HEK293 (cell line): ENCODE results near the gene PCDHGC4.
A peak's percentile ranks its signal among the peaks of the same experiment; 100 is the strongest.

ENCODE experiments used
- CTCF ChIA-PET: fragments of 350-600 bp; formaldehyde crosslinking; extraction: SDS; loops from one replicate; lab custom pipeline; 2021; ENCODE audit warnings: antibody characterized with exemption; lab: Yijun Ruan, JAX
- POLR2A ChIA-PET: fragments of 300-600 bp; formaldehyde crosslinking; extraction: SDS; loops from one replicate; lab custom pipeline; 2020; ENCODE audit warnings: antibody characterized with exemption, inconsistent platforms; lab: Yijun Ruan, JAX
- H3K27ac ChIP-seq: fragments of 200-500 bp; sonication (Bioruptor generic); 2 replicates; pipeline ENCODE4 v1.5.1; 2014; ENCODE audit warnings: low read depth, low read length, control low read depth, inconsistent platforms; ENCODE audit errors: extremely low read depth
- H3K36me3 ChIP-seq, 2 experiments: fragments of 200-500 bp in 1 of 2; sonication (Bioruptor generic) in 1 of 2; 1 replicate in 1 of 2; 2 replicates in 1 of 2; pipeline ENCODE4 v1.5.1; 2014 to 2017; ENCODE audit warnings: inconsistent platforms in 2 of 2, low read length in 2 of 2; ENCODE audit not compliant: control insufficient read depth in 2 of 2, insufficient read depth in 1 of 2
- H3K4me1 ChIP-seq: fragments of 200-500 bp; sonication (Bioruptor generic); 2 replicates; pipeline ENCODE4 v1.5.1; 2014; ENCODE audit warnings: mild to moderate bottlenecking, low read length, inconsistent platforms; ENCODE audit not compliant: control insufficient read depth, insufficient read depth
- H3K4me3 ChIP-seq: 2 replicates; pipeline ENCODE4 v1.5.1; 2011; ENCODE audit warnings: low read depth, mild to moderate bottlenecking, control low read depth, low read length, moderate library complexity
- H3K9me3 ChIP-seq: fragments of 200-500 bp; sonication (Bioruptor generic); 2 replicates; pipeline ENCODE4 v1.5.1; 2014; ENCODE audit warnings: low read depth, low read length, inconsistent platforms; ENCODE audit not compliant: control insufficient read depth, insufficient read depth
- EGR2 ChIP-seq: fragments of 450-650 bp; formaldehyde crosslinking; IDR thresholded peaks from 2 replicates; pipeline ENCODE4 v1.5.1; 2016; ENCODE audit warnings: low read depth, missing biosample characterization, missing genetic modification characterization
- FEZF1 ChIP-seq: fragments of 450-650 bp; formaldehyde crosslinking; IDR thresholded peaks from 2 replicates; pipeline ENCODE4 v1.5.1; 2016; ENCODE audit warnings: missing biosample characterization, missing genetic modification characterization
- GLIS2 ChIP-seq: fragments of 450-650 bp; formaldehyde crosslinking; IDR thresholded peaks from 2 replicates; pipeline ENCODE4 v1.5.1; 2016; ENCODE audit warnings: missing biosample characterization, missing genetic modification characterization
- SCRT1 ChIP-seq: fragments of 450-650 bp; formaldehyde crosslinking; IDR thresholded peaks from 2 replicates; pipeline ENCODE4 v1.5.1; 2016; ENCODE audit warnings: missing biosample characterization, missing genetic modification characterization, borderline replicate concordance
- SP2 ChIP-seq: fragments of 450-650 bp; formaldehyde crosslinking; IDR thresholded peaks from 2 replicates; pipeline ENCODE4 v1.5.1; 2016; ENCODE audit warnings: missing biosample characterization, missing genetic modification characterization
- YY1 ChIP-seq: fragments of 450-650 bp; formaldehyde crosslinking; IDR thresholded peaks from 2 replicates; pipeline ENCODE4 v1.5.1; 2018; ENCODE audit warnings: missing biosample characterization, missing genetic modification characterization
- ZBTB21 ChIP-seq: fragments of 450-650 bp; formaldehyde crosslinking; IDR thresholded peaks from 2 replicates; pipeline ENCODE4 v1.5.1; 2017; ENCODE audit warnings: missing biosample characterization, missing genetic modification characterization
- ZBTB44 ChIP-seq: fragments of 450-650 bp; IDR thresholded peaks from 2 replicates; pipeline ENCODE4 v1.5.1; 2018; ENCODE audit warnings: missing biosample characterization, mild to moderate bottlenecking, missing genetic modification characterization
- ZFHX2 ChIP-seq: fragments of 450-650 bp; formaldehyde crosslinking; conservative IDR thresholded peaks from 2 replicates; pipeline ENCODE4 v1.5.1; 2016; ENCODE audit warnings: missing biosample characterization, missing genetic modification characterization
- ZNF175 ChIP-seq: fragments of 450-650 bp; formaldehyde crosslinking; IDR thresholded peaks from 2 replicates; pipeline ENCODE4 v1.5.1; 2016; ENCODE audit warnings: missing biosample characterization, missing genetic modification characterization
- ZNF302 ChIP-seq: fragments of 450-650 bp; formaldehyde crosslinking; IDR thresholded peaks from 2 replicates; pipeline ENCODE4 v1.5.1; 2016; ENCODE audit warnings: missing biosample characterization, missing genetic modification characterization, low read depth
- ZNF37A ChIP-seq: fragments of 450-650 bp; IDR thresholded peaks from 2 replicates; pipeline ENCODE4 v1.5.1; 2018; ENCODE audit warnings: missing biosample characterization, missing genetic modification characterization
- ZNF426 ChIP-seq: fragments of 450-650 bp; formaldehyde crosslinking; IDR thresholded peaks from 2 replicates; pipeline ENCODE4 v1.5.1; 2017; ENCODE audit warnings: missing biosample characterization, missing genetic modification characterization, mild to moderate bottlenecking, inconsistent platforms, moderate library complexity
- ZNF544 ChIP-seq: fragments of 450-650 bp; formaldehyde crosslinking; IDR thresholded peaks from 2 replicates; pipeline ENCODE4 v1.5.0; 2017; ENCODE audit warnings: missing biosample characterization, missing genetic modification characterization
- TF ChIP-seq, protein P1 (sequence below): fragments of 450-650 bp; formaldehyde crosslinking; IDR thresholded peaks from 2 replicates; pipeline ENCODE4 v1.5.1; 2016; ENCODE audit warnings: missing biosample characterization, missing genetic modification characterization
- TF ChIP-seq, protein P2 (sequence below): fragments of 450-650 bp; formaldehyde crosslinking; IDR thresholded peaks from 2 replicates; pipeline ENCODE4 v1.5.1; 2016; ENCODE audit warnings: missing biosample characterization, missing genetic modification characterization

PCDHGC4 gene

DNA sequence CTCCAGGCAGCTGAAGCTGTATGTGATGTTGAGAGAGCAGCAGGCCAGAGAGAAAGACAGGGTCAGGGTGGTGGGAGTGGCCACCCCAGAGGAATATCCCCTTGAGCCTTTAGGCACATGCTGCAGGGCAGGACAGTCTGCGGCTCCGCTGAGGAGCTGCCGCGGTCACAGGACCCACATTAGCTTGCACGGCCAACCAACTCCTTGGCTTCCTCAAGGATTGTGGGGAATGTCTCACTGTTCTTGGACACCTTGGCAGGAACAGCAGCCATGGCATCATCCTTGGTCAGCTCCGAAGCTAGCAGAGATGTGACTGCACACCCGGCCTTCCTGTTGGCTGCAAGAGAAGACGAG is 31.8 kb downstream of the PCDHGC4 start:
- Histone ChIP-seq H3K9me3 (no peaks in the 10 kb centered on the region), H3K4me3 (no peak overlapping the region), H3K4me1 (peaks cover 6% of the 10 kb centered on the region), H3K27ac (no peak overlapping the region), H3K36me3 (peaks cover 10 to 72% of the 10 kb centered on the region in 2 experiments)
- CTCF ChIA-PET, result interaction anchor here (0.8 to 5.2 kb wide), 4 partner anchors 7 to 178 kb away, joined by 3 to 67 read pairs (median 4); partner anchors contain the start of gene PCDHGA2
- POLR2A ChIA-PET, result no interaction called here
- no peak for TF ChIP-seq ZNF37A (tag by site-specific recombination)
- TF ChIP-seq YY1, result no peak
- TF ChIP-seq ZBTB21 (tag by site-specific recombination), result no peak
- TF ChIP-seq SP2 (tag by site-specific recombination), result no peak

DNA sequence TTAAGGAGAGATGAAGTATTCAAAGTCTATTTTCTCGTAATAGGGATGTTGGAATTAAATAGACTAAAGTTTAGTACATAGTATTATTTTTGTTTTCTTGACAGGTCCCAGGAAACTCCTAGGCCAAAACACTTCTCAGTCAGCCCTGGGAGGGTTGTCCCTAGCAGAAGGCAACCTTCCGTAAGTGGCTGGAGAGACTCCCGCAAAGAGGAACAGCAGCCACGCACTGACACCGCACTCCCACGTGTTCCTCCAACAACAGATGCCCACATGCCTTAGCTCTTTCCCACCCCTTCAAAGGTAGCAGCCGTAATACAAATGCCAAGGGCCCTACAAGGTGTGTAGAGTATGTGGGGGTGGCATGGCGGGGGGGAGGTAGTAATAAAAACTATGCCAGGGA is 32.5 kb downstream of the PCDHGC4 start:
- Histone ChIP-seq H3K9me3 (no peaks in the 10 kb centered on the region), H3K4me3 (no peak overlapping the region), H3K27ac (no peak overlapping the region), H3K4me1 (peaks cover 8% of the 10 kb centered on the region), H3K36me3 (peaks cover 11 to 76% of the 10 kb centered on the region in 2 experiments)
- ChIA-PET CTCF (interaction anchor here (0.8 to 1.5 kb wide), 4 partner anchors 40 to 178 kb away, joined by 3 to 9 read pairs (median 6); partner anchors contain the start of genes PCDHGA11 and PCDHGA2), POLR2A (no interaction called here)
- no peak for TF ChIP-seq ZBTB44 (tag by site-specific recombination)
- no peak for TF ChIP-seq ZNF426 (tag by site-specific recombination)
- no peak for TF ChIP-seq FEZF1 (tag by site-specific recombination)
- TF ChIP-seq ZFHX2 (tag by site-specific recombination), result peak; percentile 36
- TF ChIP-seq, protein P1, sequence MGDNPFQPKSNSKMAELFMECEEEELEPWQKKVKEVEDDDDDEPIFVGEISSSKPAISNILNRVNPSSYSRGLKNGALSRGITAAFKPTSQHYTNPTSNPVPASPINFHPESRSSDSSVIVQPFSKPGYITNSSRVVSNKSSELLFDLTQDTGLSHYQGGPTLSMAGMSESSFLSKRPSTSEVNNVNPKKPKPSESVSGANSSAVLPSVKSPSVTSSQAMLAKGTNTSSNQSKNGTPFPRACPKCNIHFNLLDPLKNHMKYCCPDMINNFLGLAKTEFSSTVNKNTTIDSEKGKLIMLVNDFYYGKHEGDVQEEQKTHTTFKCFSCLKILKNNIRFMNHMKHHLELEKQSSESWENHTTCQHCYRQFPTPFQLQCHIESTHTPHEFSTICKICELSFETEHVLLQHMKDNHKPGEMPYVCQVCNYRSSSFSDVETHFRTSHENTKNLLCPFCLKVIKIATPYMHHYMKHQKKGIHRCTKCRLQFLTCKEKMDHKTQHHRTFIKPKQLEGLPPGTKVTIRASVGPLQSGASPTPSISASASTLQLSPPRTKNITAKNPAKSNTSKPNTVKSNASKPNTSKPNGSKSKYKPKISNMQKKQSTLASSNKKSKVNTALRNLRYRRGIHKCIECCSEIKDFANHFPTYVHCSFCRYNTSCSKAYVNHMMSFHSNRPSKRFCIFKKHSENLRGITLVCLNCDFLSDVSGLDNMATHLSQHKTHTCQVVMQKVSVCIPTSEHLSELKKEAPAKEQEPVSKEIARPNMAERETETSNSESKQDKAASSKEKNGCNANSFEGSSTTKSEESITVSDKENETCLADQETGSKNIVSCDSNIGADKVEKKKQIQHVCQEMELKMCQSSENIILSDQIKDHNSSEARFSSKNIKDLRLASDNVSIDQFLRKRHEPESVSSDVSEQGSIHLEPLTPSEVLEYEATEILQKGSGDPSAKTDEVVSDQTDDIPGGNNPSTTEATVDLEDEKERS (tag by site-specific recombination), result no peak
- TF ChIP-seq SCRT1 (tag by site-specific recombination), result no peak
- 0 out of 2 replicates have a peak, but pooled peaks have one; percentile 17 for TF ChIP-seq EGR2 (tag by site-specific recombination)
- TF ChIP-seq ZNF544 (tag by site-specific recombination), result no peak

- no peak overlapping the region for H3K4me3 ChIP-seq
- TF ChIP-seq ZNF302 (tag by site-specific recombination) (no peak), GLIS2 (no peak), ZNF175 (tag by site-specific recombination) (no peak)
- TF ChIP-seq, protein P2, sequence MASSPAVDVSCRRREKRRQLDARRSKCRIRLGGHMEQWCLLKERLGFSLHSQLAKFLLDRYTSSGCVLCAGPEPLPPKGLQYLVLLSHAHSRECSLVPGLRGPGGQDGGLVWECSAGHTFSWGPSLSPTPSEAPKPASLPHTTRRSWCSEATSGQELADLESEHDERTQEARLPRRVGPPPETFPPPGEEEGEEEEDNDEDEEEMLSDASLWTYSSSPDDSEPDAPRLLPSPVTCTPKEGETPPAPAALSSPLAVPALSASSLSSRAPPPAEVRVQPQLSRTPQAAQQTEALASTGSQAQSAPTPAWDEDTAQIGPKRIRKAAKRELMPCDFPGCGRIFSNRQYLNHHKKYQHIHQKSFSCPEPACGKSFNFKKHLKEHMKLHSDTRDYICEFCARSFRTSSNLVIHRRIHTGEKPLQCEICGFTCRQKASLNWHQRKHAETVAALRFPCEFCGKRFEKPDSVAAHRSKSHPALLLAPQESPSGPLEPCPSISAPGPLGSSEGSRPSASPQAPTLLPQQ (tag by site-specific recombination), result no peak
- H3K9me3 ChIP-seq, result no peaks in the 10 kb centered on the region
- peaks cover 8% of the 10 kb centered on the region for H3K4me1 ChIP-seq
- ChIA-PET POLR2A (no interaction called here), CTCF (interaction anchor here (0.6 to 1.5 kb wide), 4 partner anchors 40 to 121 kb away, joined by 3 to 9 read pairs (median 6); partner anchors contain the start of gene PCDHGA11)
- peaks cover 16 to 80% of the 10 kb centered on the region in 2 experiments for H3K36me3 ChIP-seq
- no peak overlapping the region for H3K27ac ChIP-seq
Observed at GRCh38 chr5:141517880-141518617, 33.2 kb downstream of the PCDHGC4 start.
